ENCODE data around the gene SPO11.

The SPO11 gene, protein sequence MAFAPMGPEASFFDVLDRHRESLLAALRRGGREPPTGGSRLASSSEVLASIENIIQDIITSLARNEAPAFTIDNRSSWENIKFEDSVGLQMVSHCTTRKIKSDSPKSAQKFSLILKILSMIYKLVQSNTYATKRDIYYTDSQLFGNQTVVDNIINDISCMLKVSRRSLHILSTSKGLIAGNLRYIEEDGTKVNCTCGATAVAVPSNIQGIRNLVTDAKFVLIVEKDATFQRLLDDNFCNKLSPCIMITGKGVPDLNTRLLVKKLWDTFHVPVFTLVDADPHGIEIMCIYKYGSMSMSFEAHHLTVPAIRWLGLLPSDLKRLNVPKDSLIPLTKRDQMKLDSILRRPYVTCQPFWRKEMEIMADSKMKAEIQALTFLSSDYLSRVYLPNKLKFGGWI

DNA sequence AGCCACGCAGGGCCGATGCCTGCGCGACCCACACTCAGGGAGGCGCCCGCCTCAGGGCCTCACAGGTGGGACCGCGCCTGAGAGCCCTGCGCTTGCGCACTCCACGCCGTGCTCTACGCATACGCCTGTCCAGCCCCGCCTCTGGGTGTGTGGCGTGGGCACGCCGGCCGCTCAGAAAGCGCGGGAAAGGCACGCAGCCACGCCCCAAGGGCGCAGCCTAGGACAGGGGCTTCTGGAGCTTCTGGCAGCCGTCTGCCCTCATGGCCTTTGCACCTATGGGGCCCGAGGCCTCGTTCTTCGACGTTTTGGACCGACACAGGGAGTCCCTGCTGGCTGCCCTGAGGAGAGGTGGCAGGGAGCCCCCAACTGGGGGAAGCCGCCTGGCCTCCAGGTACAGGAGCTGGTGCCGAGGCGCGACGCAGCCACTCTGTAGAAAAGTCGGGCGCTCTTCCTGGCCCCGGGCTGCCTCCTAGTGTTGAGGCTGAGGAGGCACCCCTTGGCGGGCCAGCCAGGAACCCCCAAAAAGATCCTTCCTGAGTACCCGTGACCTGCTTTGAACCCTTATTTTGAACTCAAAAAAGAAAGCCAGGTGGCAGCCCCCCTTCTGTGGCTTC, at the start of gene SPO11:
TSS of gene SPO11 (plus strand) at position 196 of the 614 bp plus-strand sequence. CDS start at position 261, 65 bp downstream.
- no peak for DNase-seq (ENCODE audit: low read depth in 2 of 2)

GRCh38 chr20:57280221-57280620, 49.4 kb upstream of the SPO11 start:
- no peak for DNase-seq (ENCODE audit: low read depth in 2 of 2)

GRCh38 chr20:57281900-57282299, 47.7 kb upstream of the SPO11 start:
- DNase-seq (ENCODE audit: low read depth in 2 of 2), result no peak

DNA sequence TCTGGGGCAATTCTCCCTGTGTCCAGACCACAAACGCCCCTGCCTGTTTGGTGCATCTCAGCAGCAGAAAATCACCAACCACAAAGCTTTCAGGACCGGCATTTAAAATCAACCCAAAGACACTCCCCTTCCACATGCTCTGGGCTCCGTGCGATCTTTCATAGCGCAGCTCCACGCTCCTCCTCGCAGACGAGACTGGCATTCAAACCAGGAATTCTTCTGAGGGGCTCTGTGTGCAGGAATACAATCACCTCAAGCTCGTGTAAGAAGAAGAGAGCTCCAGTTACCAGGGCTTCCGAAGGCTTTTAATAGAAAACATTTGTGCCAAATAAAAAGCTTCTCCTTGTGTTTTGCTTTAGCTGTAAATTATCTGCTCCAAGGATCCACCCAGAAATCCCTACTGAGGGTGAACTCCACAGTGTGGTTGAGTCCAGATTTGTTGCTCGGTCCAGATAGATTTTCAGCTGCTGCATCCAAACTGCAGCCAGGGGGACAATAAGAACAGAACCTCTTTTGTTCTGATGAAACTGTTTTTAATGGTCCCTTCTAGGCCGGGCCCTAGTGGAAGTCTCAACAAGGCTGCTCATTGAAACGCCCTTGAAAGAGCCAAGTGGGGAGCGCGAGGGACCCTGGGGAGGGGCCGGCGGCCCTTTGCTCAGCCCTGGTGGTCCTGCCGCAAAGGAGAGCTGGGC, 46.8 kb upstream of the SPO11 start:
- no peak for DNase-seq (ENCODE audit: low read depth in 2 of 2)

- no peak for DNase-seq (ENCODE audit: low read depth in 2 of 2)
Measured at GRCh38 chr20:57283860-57284259, 45.7 kb upstream of the SPO11 start.

DNA sequence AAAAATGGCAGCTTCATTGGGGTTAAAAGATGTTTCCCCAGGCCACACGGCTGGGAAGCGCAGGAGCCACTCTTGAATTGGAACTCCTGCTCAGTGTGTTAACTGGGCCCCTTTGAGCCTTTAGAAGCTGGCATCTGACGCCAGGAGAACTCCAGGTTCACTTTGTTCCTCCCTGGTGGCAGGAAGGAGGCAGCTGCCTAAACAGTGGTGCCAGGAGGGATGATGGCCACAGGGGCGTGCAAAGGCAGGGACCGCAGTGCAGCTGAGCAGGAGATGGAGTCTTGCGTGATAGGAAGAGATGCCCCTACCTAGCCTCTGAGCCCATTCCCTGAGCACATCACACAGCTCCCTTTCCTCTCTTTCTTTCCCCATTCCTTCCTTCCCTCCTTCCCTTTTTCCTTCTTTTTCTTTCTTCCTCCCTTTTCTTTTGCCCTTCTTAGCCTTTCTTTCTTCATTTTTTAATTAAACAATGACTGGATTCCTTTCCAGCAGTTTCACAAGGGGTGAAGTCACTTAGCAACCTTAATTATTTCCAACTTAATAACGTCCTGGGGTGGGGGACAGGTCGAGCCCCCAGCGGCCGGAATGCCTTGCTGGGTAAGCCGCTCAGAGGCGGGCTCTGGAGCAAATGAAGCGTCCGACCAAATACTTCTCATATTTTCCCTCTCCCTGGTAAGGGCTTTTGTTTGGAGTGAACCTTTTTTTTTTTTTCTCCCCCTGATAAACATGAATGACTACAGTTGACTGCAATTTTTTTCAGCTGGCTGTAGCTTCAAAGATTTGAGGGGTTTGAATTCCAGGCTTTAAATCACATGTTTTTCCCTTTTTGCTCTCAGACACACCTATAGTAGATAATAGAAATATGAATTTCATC, 42.4 kb upstream of the SPO11 start:
- no peak for DNase-seq (ENCODE audit: low read depth in 2 of 2)

GRCh38 chr20:57287901-57288300, 41.7 kb upstream of the SPO11 start:
- no peak for DNase-seq (ENCODE audit: low read depth in 2 of 2)

- DNase-seq (ENCODE audit: low read depth in 2 of 2), result no peak
Measured at GRCh38 chr20:57288651-57289277, 40.8 kb upstream of the SPO11 start.

- no peak for DNase-seq (ENCODE audit: low read depth in 2 of 2)
Measured at GRCh38 chr20:57289391-57290177, 40.0 kb upstream of the SPO11 start.

- no peak for DNase-seq (ENCODE audit: low read depth in 2 of 2)
Measured at GRCh38 chr20:57290178-57290484, 39.5 kb upstream of the SPO11 start.

- no peak for DNase-seq (ENCODE audit: low read depth in 2 of 2)
Measured at GRCh38 chr20:57291003-57291402, 38.6 kb upstream of the SPO11 start.

DNA sequence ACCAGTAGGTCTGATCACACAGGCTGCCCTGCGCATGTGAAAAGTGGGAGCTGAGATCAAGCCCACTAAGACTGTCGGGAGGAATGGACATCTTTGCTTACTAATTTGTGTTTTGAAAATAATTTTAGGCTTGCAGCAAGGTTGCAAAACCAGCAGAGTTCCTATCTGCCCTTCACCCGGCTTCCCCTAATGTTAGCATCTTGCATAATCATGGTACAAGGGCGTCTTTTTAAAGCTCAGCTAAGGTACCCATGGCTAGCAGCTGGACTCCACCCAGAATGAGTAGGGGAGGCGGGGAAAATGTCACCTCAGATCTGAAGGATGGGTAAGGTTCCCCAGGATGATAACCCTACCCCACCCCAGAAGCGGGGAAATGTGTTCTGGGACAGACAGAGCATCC, 37.9 kb upstream of the SPO11 start:
- no peak for DNase-seq (ENCODE audit: low read depth in 2 of 2)

- DNase-seq (ENCODE audit: low read depth in 2 of 2), result no peak
Measured at GRCh38 chr20:57292611-57293010, 37.0 kb upstream of the SPO11 start.

GRCh38 chr20:57293995-57294394, 35.6 kb upstream of the SPO11 start:
- no peak for DNase-seq (ENCODE audit: low read depth in 2 of 2)

- DNase-seq (ENCODE audit: low read depth in 2 of 2), result no peak
Measured at GRCh38 chr20:57294550-57294949, 35.1 kb upstream of the SPO11 start.

- DNase-seq (ENCODE audit: low read depth in 2 of 2), result no peak
Measured at GRCh38 chr20:57298457-57298856, 31.1 kb upstream of the SPO11 start.

DNA sequence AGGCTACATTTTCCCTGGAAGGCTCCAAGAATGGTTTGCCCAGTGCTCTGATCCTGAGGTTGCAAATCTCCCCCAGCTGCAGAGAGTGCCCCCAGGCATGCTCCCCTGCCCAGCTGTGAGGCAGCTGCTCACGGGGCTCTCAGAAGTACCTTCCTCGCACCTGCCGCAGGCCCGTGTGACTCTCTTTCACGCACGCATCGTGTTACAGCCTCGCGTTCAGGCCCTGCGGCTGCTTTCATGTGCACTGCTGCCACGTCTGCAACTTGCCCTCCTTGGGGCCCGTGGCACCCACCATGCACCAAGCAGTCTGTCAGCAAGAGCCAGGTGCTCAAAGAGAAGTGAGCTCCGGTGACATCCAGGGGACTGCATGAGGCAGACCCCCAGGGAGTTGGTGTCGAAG, 28.6 kb upstream of the SPO11 start:
- no peak for DNase-seq (ENCODE audit: low read depth in 2 of 2)

DNA sequence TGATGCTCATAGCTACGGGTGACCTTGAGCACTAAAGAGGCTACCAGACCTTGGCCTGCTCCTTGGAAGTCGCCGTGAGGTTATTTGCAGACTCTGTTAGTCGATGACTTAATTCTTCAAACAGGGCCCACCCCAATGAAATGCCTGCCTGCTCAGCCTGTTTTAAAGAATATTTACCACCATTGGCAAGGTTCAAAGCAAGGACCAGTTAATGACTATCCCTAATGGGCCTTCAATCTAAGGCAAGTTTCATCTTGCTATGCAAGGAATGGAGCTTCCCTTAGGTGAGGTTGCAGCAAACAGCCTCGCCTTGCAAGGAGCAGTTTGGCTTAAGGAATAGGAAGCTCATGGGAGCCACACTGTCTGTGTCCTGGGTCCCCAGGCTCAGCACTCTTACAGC, 22.9 kb upstream of the SPO11 start:
- DNase-seq (ENCODE audit: low read depth in 2 of 2), result no peak

- DNase-seq (ENCODE audit: low read depth in 2 of 2), result no peak
Measured at GRCh38 chr20:57308451-57309271, 20.9 kb upstream of the SPO11 start.

DNA sequence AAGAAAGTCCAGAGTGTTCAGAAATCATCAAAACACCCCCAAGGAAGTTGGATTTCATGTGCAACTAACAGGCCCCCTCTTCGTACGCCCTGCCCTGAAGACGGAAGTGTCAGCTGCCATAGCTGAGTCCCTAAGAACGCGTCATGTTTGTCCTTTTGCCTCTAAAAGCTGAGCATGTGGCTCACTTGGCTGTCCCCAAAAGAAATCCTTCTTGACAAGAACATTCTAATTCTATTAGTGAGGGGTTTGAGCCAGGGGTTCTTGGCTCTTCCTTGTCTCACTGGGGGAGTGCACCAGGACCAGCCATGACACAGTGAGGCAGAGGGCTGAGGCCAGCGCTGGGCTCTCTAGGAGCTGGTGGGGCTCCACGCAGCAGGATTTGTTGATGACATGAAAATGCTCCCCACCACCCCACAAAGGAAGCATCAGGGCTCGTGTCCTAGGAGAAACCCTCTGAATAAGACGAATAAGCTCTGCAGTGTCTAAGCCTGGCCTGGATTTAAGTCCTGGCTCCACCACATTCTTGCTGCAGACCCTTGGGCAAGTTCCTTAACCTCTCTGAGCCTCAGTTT, 20.0 kb upstream of the SPO11 start:
- no peak for DNase-seq (ENCODE audit: low read depth in 2 of 2)
